HUES64 (cell line): ENCODE measurements around the gene CEP170B.
"Not testable (repeated sequence)": the region's sequence is repeated elsewhere in the genome, so short reads cannot be mapped to it uniquely, and the experiment has no call there.

Experiments used
- H3K27ac ChIP-seq: 2 replicates; pipeline ENCODE4 v1.7.0; 2013; ENCODE audit warnings: low read depth, low read length, inconsistent platforms
- H3K27me3 ChIP-seq: 2 replicates; pipeline ENCODE4 v1.6.1; 2013; ENCODE audit warnings: mild to moderate bottlenecking, low read length; ENCODE audit not compliant: insufficient read depth
- H3K36me3 ChIP-seq: 2 replicates; pipeline ENCODE4 v1.6.1; 2013; ENCODE audit warnings: mild to moderate bottlenecking, low read length; ENCODE audit not compliant: insufficient read depth
- H3K4me1 ChIP-seq: 2 replicates; pipeline ENCODE4 v1.6.1; 2013; ENCODE audit warnings: mild to moderate bottlenecking, low read length, moderate library complexity; ENCODE audit not compliant: insufficient read depth
- H3K4me3 ChIP-seq: 2 replicates; pipeline ENCODE4 v1.5.1; 2013; ENCODE audit warnings: mild to moderate bottlenecking, low read length, moderate library complexity
- H3K9ac ChIP-seq: 2 replicates; pipeline ENCODE4 v1.6.1; 2013; ENCODE audit warnings: mild to moderate bottlenecking, low read depth, low read length
- H3K9me3 ChIP-seq: 2 replicates; pipeline ENCODE4 v1.6.1; 2013; ENCODE audit warnings: low read depth, low read length; ENCODE audit not compliant: insufficient read depth
- WGBS: fragments of 150-250, 120-280 bp; methylation state at CpG from one replicate; pipeline ENCODE4 v1.1.7; 2013; ENCODE audit warnings: missing lambda C conversion rate; 5-methylcytosine and 5-hydroxymethylcytosine counted together

Gene CEP170B

DNA sequence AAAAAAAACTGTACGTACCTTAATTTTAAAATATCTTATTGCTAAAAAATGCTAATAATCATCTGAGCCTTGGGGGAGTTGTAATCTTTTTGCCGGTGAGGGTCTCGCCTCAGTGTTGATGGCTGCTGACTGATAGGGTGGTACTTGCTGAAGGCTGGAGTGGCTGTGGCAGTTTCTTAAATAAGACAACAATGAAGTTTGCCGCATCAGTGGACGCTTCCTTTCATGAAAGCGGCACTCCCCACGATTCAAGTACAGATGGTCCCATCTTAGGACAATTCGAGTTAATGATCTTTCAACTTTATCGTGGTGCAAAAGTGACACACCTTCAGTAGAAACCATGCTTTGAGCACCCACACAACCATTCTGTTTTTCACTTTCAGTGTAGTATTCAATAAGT, 52.0 kb downstream of the CEP170B start:
- 0 out of 2 replicates have a peak, but pooled peaks cover 3% of the 10 kb centered on the region for H3K9me3 ChIP-seq
- no peak overlapping the region for H3K4me3 ChIP-seq
- 95% methylated on average over 8 of the region's 9 CpGs for WGBS
- peaks cover 15% of the 10 kb centered on the region; the same call in 1 of the 2 replicates for H3K27me3 ChIP-seq
- no peak overlapping the region for H3K9ac ChIP-seq
- H3K4me1 ChIP-seq, result no peaks in the 10 kb centered on the region
- no peak overlapping the region for H3K27ac ChIP-seq
- H3K36me3 ChIP-seq, result no peaks in the 10 kb centered on the region

DNA sequence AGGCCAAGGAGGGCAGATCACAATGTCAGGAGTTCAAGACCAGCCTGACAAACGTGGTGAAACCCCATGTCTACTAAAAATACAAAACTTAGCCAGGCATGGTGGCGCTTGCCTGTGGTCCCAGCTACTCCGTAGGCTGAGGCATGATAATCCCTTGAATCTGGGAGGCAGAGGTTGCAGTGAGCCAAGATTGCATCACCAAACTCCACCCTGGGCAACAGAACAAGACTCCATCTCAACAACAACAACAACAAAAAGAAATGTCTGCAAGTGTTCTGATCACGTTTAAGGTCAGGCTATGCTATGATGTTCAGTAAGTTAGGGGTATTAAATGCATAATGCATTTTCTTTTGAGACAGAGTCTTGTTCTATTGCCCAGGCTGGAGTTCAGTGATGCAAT, 52.9 kb downstream of the CEP170B start:
- Histone ChIP-seq H3K27ac (no peak overlapping the region), H3K9me3 (no peaks in the 10 kb centered on the region), H3K4me3 (no peak overlapping the region), H3K4me1 (no peaks in the 10 kb centered on the region), H3K36me3 (no peaks in the 10 kb centered on the region), H3K27me3 (peaks cover 15% of the 10 kb centered on the region; the same call in 1 of the 2 replicates), H3K9ac (no peak overlapping the region)
- WGBS, result 84% methylated on average over 4 of the region's 4 CpGs

DNA sequence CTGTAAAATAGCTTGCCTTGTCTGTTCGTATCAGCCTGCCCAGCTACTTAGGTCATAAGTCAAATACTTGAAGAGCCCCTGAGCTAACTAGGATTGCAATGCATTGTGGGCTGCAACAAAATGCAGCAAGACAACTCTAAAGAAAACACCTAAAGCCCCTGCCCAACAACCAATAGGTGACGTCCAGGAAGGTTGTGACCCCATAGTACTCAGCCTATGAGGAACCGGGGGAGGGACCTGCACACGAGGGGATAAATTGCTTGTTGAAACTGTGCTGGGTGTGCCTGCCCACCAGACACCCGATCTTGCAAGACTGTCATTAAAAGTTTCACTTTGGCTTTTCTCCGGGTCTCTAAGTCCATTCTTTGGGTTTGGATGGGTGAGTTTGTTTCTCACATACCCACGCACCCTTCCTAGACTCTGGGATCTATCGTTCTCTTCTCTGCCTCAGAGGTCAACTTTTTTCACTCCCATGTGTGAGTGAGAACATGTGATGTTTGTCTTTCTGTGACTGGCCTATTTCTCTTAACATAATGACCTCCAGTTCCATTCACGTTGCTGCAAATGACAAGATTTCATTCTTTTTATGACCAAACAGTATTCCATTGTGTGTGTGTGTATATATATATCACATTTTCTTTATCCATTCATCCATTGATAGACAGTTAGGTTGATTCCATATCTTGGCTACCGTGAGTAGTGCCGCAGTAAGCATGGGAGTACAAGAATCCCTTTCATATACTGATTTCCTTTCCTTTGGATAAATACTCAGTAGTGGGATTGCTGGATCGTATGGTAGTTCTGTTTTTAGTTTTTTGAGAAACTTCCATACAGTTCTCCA, 54.3 kb downstream of the CEP170B start:
- not testable (repeated sequence) for H3K9ac ChIP-seq, H3K4me1 ChIP-seq, H3K4me3 ChIP-seq, H3K9me3 ChIP-seq, H3K27ac ChIP-seq, H3K36me3 ChIP-seq
- H3K27me3 ChIP-seq, result peaks cover 13% of the 10 kb centered on the region; the same call in 1 of the 2 replicates
- 95% methylated on average over 8 of the region's 12 CpGs for WGBS

DNA sequence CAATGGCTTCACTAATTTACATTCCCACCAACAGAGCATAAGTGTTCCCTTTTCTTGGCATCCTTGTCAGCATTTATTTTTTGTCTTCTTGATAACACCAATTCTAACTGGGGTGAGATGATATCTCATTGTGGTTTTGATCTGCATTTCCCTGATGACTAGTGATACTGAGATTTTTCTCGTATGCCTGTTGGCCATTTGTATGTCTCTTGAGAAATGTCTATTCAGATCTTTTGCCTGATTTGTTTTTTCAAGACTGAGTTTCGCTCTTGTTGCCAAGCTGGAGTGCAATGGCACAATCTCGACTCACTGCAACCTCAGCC, 54.9 kb downstream of the CEP170B start:
- H3K4me1 ChIP-seq, result no peaks in the 10 kb centered on the region
- WGBS, result 63% methylated on average over 3 of the region's 3 CpGs
- H3K36me3 ChIP-seq, result no peaks in the 10 kb centered on the region
- no peak overlapping the region for H3K27ac ChIP-seq
- H3K9me3 ChIP-seq, result peaks cover 3% of the 10 kb centered on the region; the same call in 1 of the 2 replicates
- no peak overlapping the region for H3K4me3 ChIP-seq
- peaks cover 9% of the 10 kb centered on the region; the same call in 1 of the 2 replicates for H3K27me3 ChIP-seq
- H3K9ac ChIP-seq, result no peak overlapping the region

DNA sequence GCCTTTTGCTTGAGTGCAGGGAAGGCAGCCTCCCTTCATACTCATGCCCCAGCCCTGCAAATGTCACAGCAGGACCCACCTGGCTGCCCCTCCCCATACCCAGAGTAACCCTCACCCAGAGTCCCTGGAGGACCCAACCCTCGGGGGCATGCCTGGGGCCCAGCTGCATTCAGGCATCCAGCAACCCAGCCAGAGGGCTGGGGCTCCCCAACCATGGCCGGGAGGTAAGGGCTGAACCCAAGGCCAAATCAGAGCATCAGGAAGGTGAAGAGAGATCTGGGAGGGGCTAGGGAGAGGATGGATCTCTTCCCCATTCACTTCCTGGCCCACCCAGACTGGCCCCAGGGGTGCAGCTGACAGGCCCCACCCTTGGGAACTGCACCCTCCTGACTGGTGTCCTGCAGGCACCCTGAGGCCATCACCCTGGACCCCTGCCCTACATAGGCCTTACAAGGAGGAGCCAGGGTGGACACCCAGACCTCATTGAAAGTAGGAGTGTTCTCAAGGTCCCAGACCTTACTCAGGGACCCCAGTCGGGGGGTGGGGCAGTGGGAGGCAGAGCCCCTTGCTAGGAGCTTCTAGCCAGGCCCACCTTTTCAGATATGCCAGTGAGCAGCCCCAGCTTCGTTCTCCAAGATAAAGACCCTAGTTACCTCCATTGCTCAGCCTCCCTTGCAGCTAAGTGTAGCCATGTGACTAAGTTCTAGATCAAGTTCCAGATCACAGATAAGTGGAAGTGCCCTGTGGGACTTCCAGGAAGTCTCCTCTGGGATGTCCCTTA, 58.8 kb downstream of the CEP170B start:
- Histone ChIP-seq H3K27ac (no peak overlapping the region), H3K36me3 (no peaks in the 10 kb centered on the region), H3K27me3 (no peaks in the 10 kb centered on the region), H3K9me3 (peaks cover 3% of the 10 kb centered on the region; the same call in 1 of the 2 replicates), H3K9ac (no peak overlapping the region), H3K4me1 (no peaks in the 10 kb centered on the region), H3K4me3 (no peak overlapping the region)
- 85% methylated on average over 4 of the region's 4 CpGs for WGBS

DNA sequence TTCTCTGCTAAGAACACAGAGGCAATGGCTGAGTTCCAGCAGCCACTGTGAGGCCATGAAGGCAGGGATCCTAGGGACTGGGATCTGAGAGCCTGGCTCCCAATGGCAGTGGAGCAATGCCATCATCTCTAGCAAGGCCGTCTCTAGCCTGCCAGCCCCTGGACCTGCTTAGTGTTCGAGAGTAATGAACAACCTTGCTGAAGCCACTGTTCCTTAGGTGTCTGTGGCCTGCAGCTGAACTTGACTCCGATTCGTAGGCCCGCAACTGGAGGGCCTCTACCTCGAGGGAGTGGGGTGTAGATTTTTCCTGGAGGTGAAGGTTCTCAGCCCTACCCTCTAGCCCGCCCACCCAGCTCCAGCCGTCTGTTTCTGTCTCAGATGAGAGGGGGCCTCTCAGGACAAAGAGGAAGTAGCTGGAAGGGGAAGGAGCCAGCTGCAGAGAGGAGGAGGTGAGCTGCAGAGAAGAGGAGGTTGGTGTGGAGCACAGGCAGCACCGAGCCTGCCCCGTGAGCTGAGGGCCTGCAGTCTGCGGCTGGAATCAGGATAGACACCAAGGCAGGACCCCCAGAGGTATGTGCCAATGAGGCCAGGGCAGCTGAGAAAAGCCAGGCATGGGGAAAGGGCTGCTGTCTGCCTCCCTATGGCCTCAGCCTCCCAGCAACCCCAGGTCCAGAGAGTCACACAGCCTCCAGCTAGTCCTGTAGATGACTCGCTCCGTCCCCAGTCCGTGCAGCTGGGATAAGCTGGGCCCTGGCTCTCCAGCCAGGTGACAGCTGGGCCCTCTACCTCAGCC, 59.5 kb downstream of the CEP170B start, which contains the start of gene PLD4:
Gene PLD4, plus strand, starts transcription at position 459 of the 793 bp plus-strand sequence. CDS start 2,262 bp downstream, outside the sequence.
- Histone ChIP-seq H3K9me3 (peaks cover 3% of the 10 kb centered on the region; the same call in 1 of the 2 replicates), H3K36me3 (no peaks in the 10 kb centered on the region), H3K9ac (no peak within 1 kb of the TSS), H3K27ac (no peak within 1 kb of the TSS), H3K4me1 (no peaks in the 10 kb centered on the region), H3K4me3 (no peak within 1 kb of the TSS), H3K27me3 (peaks cover under 1% of the 10 kb centered on the region; the same call in 1 of the 2 replicates)
- WGBS, result 90% methylated on average over 14 of the region's 14 CpGs

DNA sequence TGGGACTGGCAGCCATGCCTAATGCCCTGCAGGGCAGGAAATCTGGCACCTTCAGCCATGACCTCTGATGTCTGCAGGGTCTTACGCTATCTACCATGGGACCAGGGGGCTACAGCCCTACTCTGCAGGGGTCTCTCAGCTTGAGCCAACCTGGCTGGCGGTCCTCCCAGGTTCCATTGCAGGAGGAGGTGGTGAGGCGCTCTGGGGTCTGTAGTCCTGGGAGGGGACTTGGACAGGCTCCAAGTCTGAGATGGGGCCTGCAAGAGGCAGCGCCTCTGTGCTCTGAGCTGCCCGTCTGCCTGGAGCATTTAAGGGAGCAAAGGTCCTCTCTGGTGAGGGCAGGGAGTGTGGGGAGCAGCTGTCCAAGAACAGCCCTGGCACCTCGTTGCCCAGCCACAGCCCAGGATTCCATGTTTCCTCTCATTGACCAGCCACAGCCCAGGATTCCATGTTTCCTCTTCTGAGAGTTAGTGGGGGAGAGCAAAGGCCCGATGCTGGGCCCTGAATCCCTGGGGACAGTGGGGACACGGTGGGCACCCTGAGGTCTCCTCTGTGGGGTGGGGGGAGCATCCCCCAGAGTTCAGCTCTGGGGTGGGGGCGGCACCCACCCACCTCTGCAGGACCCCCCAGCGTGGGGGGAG, 60.3 kb downstream of the CEP170B start:
- peaks cover 5% of the 10 kb centered on the region; the same call in 1 of the 2 replicates for H3K27me3 ChIP-seq
- no peaks in the 10 kb centered on the region for H3K4me1 ChIP-seq
- H3K36me3 ChIP-seq, result no peaks in the 10 kb centered on the region
- 91% methylated on average over 9 of the region's 10 CpGs for WGBS
- no peak overlapping the region for H3K4me3 ChIP-seq
- H3K9me3 ChIP-seq, result peaks cover 3% of the 10 kb centered on the region; the same call in 1 of the 2 replicates
- no peak overlapping the region for H3K27ac ChIP-seq
- H3K9ac ChIP-seq, result no peak overlapping the region

DNA sequence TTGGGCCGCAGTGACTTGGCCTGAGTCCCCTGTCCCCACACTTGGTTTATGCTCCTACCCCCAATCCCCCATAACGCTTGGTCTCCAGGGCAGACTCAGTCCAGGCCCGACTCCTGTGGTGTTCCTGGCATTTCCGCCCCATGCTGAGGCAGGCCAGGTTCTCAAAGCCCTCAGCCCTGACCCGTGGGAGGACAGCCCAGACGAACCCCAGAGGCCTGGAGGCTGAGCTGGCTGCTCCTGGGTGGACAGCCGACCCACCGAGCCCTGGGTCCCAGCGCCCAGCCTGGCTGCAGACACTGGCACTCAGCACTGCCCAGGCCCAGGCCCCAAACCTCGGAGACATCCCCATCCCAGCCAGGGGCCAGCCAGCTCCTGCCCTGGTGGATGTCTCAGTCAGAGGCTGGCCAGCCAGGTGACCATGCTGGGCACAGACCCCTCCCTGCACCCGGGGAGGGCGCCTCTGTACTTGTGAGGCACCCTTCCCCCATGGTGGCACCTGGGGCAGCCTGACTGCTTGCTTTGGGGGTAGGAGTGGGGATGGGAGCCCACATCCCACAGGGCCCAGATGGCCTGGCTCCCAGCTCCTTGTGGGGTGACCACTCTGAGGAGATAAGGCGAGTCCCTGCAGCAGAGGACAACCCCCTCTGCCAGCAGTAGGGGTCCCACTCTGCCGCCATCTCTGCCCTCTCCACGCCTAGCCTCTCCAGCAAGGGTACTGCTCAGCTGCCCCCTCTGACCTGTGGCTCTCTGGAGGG, 61.0 kb downstream of the CEP170B start:
- no peak overlapping the region for H3K27ac ChIP-seq
- no peak overlapping the region for H3K9ac ChIP-seq

DNA sequence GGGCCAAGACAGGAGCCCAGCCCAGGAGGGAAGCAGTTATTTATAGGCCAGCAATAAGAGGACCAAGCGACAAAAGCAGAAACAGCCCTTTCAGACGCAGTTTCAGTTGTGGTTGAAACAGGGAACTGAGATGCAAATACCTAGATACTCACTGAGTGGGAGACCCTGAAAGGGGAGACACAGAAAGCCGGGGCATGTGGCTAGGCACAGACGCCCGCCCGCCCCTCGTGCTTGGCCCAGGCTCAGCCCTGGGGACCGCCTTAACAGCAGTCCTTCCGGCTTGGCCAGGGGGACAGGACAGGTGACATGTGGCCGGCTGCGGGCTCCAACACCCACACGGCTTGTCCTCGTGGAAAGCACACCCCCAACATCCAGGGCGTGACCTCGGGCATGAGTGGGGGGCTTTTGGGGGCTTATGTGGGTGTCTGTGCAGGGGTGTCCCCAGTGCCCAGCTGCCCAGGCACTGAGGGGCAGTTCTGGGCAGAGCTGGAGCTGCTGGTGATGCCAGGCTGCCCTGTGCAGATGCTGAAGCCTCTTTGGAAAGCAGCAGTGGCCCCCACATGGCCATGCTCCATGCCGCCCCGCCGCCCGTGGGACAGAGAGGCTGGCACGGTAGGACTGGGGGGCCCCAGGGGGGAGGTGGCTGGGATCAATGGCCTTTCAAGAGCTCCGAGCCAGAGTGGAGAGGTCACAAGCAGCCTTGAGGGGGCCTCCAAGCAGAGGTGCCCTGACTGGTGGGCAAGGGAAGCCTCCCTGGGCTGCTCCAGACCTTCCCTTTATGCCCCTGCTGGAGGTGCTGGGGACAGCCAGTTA, 61.8 kb downstream of the CEP170B start:
- Histone ChIP-seq H3K27ac (no peak overlapping the region), H3K4me3 (no peak overlapping the region), H3K4me1 (no peaks in the 10 kb centered on the region), H3K9ac (no peak overlapping the region), H3K27me3 (peaks cover 20% of the 10 kb centered on the region), H3K36me3 (no peaks in the 10 kb centered on the region), H3K9me3 (peaks cover 3% of the 10 kb centered on the region; the same call in 1 of the 2 replicates)
- 92% methylated on average over 21 of the region's 21 CpGs for WGBS

More for the DNA sequence above, 61.0 kb downstream of the CEP170B start:
- Histone ChIP-seq H3K4me3 (no peak overlapping the region), H3K36me3 (no peaks in the 10 kb centered on the region), H3K9me3 (peaks cover 3% of the 10 kb centered on the region; the same call in 1 of the 2 replicates), H3K4me1 (no peaks in the 10 kb centered on the region), H3K27me3 (peaks cover 12% of the 10 kb centered on the region)
- 86% methylated on average over 15 of the region's 15 CpGs for WGBS
